Activated T-cell treated with anti-CD3 and anti-CD28 coated beads, Interleukin-2, amount 50 U/mL, for 48 hours (primary cell): ENCODE measurements around the gene NFKBIE.
"Not testable (repeated sequence)": the region's sequence is repeated elsewhere in the genome, so short reads cannot be mapped to it uniquely, and the experiment has no call there.

Source experiments
- DNase-seq, 2 experiments: peaks; one replicate each; pipeline ENCODE4 v3.0.0-alpha.2; 2020

The NFKBIE gene, protein sequence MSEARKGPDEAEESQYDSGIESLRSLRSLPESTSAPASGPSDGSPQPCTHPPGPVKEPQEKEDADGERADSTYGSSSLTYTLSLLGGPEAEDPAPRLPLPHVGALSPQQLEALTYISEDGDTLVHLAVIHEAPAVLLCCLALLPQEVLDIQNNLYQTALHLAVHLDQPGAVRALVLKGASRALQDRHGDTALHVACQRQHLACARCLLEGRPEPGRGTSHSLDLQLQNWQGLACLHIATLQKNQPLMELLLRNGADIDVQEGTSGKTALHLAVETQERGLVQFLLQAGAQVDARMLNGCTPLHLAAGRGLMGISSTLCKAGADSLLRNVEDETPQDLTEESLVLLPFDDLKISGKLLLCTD

DNA sequence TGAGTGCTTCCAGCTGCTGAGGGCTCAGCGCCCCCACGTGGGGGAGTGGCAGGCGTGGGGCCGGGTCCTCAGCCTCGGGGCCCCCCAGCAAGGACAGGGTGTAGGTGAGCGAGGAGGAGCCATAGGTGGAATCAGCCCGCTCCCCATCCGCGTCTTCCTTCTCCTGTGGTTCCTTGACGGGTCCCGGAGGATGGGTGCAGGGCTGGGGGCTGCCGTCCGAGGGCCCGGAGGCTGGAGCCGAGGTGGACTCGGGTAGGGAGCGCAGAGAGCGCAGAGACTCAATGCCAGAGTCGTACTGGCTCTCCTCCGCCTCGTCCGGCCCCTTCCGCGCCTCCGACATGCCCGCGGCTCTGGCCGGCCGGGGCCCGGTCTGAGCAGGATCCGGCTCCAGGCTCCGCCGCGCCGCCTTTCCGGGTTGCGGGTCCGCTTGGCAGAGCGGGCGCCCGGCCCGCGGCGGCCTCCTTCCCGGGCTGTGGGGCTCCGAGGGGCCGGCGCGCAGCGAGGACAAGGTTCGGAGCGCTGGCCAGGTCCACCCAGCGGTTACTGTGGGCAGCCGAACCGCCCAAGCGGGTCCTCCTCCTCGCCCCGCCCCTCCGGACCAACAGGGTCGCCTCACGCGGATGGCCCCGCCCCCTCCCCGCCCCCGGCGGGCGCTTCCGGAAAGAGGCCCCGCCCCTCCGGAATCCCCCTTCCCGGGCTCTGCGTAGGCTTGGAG, at the start of gene NFKBIE:
NFKBIE (minus strand) TSS at position 545 of the 715 bp plus-strand sequence; CDS start at position 340, 205 bp downstream.
- peak; percentile 98 to 99 for DNase-seq

DNA sequence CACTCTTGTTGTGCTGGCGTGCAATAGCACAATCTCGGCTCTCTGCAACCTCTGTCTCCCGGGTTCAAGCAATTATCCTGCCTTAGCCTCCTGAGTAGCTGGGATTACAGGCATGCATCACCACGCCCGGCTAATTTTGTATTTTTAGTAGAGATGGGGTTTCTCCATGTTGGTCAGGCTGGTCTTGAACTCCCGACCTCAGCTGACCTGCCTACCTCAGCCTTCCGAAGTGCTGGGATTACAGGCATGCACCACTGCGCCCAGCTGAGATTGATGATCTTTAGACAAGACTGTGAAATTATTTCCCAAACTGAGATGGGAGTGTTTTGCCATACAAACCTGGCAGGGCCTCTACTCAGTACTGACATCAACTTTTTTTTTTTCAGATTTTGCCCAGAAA, 49.3 kb upstream of the NFKBIE start:
- not testable (repeated sequence) for DNase-seq

DNA sequence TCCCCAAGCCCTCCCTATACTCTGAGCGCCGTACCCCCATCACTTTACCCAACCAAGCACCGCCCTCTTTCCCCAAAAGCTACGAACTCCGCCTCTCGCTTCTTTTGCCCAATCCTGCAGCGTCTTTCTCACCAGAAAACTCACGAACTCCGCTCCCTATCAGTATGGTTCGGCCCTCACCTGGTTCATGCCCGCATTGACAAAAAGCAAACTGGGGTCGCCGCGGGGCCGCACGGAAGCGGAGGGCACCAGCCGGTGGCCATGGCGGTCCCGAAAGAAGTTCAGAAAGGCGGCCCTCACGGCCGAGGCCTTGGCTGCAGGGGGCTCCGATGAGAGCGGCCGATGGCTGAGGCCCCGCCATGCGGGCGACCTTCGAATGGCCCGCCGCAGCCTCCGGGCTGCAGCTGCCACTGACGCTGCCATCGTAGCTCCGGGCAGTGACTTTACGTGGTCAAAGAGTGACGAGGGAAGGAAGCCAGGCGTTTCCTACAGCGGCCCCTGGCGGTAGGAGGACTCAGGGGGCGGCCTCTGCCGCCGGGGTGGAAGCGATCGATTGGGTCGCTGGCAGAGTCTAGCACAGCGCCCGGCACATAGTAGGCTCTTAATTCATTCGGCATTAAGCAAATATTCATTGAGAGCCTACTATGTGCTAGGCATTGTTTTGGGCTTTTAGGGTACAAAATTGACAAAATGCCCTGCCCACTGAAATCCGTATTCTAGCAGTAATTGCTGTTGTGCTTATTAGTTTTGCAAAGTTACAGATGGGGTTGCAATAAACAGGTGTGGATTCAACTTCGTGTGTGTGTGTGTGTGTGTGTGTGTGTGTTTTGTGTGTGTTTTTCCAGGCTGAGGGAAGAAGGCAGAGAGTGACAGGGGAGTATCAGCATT, 47.8 kb upstream of the NFKBIE start, which contains the start of gene AARS2:
AARS2 (minus strand) TSS at position 447 of the 888 bp plus-strand sequence; CDS start at position 423, 24 bp downstream.
- peak; percentile 97 to 98 for DNase-seq

DNA sequence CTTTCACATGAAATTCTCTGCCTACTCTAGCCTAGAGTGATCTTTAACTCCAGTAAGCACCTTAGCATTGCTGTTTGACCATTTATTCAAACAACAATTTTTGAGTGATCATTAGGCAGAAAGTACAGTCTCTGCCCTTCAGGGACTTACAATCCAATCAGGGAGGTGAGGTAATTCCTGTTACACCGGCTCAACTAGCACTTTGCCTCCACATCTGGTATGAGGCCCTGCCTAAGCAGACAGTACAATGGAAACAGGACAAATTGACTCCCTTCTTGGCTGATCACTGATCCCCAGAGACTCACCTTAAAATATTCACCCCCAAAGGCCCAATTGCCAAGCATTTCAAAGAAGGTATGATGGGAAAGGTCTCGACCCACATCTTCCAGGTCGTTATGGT, 46.4 kb upstream of the NFKBIE start:
- no peak for DNase-seq

DNA sequence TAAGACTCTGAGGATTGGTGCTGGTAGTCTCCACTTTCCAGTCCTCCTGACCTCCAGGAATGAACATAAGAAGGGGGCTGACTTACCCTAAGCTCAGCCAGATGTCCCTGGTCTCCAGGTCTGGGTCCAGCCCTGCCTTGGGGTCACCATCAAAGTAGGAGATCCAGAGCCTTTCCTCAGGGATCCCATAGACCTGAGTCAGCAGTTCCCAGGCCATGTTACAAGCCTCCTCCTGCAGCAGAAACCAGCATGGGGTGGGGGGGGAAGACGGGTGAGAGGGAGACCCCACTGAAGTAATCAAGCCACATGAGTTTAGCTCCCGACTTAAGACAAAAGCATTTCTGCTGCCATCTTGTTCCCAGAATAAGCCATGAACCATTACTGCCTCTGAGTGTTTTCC, 46.0 kb upstream of the NFKBIE start:
- no peak for DNase-seq

DNA sequence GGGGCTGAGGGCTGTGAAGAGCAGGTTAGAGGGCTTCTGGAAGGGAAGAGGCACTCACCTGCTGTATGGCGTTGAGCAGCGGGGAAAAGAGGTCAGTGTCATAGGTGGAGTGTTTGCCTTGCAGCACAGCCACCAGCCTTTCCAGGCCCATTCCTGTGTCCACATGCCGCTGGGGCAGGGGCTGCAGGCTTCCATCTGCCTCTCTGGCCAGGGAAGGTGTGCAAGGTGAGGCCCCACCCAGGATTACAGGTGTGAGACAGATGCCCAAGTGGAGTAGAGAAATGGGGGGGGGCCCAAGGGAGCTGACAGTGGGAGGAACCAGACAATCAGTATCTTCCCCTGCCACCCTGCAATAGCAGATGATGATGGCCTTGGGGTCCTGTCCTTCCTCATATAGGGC, 44.9 kb upstream of the NFKBIE start:
- DNase-seq: no peak

DNA sequence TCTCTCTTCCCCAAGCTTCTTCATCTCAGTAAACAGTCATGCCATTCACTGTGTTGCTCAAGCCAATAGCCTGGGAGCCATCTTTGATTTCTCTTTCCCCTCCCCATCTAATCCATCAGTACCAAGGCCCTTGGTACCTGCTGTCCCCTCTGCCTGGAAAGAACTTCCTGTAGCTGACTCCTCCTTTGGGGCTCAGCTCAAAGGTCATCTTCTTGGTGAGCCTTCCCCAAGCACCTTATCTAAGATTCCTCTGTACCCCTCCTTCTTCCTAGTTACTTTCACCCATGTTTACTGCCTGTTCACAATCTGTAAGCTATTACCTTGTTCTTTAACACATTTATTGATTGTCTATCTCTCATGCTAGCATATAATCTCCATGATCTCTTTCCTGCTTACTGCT, 44.3 kb upstream of the NFKBIE start:
- DNase-seq: no peak

DNA sequence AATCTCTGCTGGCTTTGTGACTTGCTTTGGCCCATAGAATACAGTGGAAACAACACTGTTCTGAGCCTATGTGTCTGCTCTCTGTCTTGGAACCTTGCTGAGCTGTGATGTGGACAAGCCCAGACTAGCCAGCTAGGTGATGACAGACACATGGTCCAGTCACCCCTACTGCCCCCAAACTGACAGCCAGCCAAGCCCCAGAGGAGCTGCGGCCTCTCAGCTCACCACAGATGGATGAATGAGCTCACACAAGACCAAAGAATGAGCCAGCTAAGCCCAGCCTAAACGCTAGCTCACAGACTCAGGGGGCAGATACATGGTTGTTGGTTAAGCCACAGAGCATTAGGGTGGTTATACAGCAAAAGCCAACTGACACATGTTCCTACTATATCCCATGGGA, 43.7 kb upstream of the NFKBIE start:
- DNase-seq: no peak

DNA sequence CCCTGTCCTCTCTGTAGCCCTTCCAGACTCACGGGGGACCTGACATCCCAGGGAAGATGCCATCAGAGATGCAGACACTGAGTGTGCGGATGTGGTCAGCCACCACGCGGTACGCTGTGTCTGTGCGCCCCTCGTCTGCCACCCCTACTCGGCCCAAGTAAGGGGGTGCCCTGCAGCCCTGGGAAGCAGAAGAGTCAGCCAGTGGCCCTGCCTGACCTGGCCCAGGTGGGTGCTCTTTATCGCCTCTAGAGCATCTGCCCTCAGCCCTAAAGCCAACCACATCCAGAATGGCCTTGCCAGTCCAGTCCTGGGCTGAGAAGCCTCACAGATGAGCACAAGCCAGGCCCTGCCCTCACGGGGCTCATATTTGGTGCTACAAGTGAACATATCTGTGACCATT, 41.9 kb upstream of the NFKBIE start:
- DNase-seq: no peak

DNA sequence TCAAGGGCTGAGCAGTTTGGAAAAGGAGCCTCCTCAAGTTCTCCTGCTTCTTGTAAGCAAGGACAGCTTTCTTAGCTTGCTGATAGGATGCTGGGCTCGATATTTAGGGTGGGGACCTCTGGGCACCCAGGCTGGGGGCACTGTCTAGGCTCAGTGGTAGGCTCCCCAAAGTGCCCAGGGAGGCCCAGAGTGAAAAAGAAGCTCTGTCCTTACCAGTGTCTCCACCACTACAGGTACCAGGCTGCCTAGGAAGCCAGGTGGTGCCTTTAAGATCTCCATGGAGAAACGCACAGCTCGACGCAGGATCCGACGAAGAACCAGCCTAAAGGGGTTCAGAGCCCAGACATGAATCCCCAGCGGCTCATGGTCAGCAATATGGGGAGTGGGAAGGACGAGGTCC, 41.4 kb upstream of the NFKBIE start:
- no peak for DNase-seq

DNA sequence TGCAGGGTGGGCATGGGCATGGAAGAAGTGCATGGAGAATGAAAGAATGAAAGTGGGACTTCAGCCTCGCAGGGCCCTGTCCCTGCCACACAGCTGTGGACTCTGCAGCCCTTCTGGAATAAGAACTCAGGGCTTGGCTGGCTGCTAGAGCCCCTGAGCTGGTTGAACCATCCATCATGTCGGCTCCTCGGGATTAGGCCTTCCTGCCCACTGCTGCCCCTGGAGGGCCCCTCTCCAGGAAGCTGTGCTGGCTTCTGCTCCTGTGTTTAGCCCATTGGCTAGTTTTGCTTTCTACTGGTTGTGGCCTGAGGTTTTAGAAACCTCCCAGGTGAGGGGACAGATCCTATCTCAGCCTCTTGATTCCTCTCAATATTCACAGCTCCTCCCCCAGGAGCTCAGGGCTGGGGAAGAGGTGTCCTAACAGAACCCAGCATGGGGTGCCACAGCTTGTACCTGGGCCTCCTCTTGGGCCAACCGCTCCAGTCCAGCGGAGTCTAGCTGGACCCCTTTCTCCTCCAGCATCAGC, 39.9 kb upstream of the NFKBIE start:
- no peak for DNase-seq

DNA sequence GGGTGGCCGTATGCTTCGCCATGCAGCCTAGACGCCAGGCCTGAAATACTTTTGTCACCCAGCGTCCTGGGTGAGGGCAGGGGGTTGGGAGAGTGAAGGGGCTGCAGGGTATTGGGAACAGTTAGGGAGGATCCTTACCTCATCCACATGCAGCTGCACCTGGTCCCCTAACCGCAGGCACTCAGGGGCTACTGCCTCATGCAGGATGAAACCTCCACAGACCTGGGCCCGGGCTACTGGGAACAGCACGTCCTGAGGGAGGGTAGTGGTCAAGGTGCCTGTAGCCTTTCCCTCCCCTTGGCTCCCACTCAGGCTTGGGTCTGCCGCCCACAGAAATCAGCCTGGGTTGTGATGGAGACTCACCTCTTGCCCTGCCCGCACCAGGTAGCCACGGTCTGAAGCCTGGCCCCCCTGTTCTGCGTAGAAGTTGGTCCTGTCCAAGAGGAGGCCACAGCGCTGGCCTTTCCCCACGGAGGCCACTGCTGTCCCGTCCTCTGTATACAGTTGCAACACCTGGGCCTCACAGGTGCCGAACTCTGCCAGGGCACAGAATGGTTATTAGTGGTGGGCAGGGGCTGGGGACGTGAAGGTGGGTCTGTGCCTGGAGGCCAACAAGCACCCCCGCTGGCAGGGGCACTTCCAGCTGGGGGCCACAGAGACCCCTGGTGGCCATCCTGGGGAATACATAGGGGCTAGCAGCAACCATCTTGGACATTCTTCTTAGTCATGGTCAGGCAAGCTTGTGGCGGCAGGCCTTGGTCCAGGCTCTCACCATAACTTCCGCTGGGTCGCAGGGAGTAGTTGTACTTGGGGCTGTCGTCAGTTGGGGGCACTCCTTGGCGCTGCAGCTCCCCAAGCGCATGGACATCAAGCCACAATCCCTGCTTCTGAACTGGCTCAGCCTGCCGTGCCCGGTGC, 39.2 kb upstream of the NFKBIE start:
- peak; percentile 50 to 60 for DNase-seq

DNA sequence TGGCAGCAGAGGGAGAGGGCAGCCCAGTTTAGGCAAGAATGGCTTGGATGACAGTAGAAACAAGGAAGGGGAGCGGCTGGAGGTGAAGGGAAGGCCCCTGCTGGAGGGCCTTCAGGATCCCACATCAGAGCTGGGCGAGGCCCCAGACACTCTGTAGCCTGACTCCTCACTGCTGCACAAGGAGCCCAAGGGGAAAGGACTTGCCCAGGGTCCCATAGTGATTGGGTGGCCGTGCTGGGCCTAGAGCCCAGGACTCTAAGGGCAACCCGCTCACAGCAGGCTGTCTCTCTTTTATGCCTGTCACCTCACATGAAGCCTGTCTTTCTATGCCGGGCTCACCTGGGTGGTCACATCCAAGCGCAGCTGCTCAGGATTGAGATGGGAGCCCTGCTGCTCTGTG, 38.5 kb upstream of the NFKBIE start:
- no peak for DNase-seq

DNA sequence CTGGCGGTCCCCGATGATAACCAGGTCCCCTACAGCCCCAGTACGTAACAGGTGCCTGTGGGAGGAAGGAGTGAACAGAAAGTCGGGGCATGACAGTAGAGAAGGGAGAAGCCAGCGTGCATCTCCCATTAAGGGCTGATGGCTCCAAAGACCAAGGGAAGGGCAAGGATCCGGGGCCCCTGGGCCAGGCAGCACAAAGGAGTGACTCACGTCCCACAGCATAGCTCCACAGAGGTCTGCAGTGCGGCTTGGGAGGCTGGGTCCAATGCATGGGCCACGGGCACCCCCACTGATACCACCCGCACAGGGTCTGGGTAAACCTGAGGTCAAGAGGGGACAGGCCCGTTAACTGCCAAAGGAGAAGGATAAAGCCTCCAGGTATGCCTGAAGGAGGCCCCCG, 37.5 kb upstream of the NFKBIE start:
- no peak for DNase-seq

DNA sequence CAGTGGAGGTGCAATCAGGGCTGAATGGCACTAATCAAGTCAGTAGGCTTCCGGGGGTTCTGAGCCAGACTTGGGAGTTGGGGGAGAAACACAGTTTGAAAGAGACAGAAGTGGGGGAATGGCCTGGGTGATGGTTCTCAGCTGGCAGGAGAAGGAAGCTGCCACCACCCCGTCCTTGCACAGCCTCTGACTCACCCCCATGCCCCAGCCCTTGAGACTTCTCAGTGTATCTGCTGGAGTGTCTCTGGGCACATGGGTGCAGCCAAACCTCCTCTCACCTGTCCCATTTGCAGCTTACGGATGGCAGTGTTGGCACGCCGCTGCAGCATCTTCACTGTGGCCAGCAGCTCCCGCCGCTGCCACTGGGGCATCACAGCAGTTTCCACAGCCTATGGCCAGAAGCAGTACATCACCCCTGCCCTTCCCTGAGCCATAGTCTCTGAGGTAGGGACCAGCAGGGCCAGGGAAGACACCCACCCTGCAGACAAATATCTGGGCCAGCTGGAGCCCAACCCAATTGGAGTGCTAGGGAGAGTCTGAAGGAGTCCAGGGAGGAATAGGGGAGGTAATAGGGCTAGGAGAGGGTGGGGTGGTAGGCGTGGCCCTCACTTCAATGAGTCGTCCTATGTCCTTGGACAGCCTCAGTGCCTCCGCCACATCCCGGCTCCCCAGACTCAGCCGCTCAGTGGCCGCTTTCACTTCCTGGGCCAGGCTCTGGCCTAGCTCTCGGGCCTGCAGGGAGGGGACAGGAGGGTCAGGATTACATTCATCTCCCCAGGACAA, 36.6 kb upstream of the NFKBIE start:
- no peak for DNase-seq

DNA sequence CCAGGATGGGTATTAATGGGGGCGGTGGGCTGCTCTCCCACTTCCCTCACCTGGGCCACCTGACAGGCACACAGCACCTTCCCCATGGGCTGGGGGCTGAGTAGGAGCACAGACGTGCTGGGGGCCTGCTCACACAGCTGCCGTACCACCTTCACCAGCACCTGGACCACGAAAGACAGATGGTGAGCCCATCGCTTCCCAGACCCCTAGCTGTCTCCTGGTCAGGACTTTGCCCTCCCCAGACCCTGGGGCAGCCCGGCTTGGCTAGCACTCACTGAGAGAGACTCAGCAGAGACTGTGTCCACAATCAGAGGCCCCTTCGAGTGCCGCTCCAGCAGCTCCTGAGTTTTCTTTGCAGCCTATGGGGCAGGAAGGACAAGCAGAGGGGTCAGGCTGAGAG, 35.8 kb upstream of the NFKBIE start:
- no peak for DNase-seq

DNA sequence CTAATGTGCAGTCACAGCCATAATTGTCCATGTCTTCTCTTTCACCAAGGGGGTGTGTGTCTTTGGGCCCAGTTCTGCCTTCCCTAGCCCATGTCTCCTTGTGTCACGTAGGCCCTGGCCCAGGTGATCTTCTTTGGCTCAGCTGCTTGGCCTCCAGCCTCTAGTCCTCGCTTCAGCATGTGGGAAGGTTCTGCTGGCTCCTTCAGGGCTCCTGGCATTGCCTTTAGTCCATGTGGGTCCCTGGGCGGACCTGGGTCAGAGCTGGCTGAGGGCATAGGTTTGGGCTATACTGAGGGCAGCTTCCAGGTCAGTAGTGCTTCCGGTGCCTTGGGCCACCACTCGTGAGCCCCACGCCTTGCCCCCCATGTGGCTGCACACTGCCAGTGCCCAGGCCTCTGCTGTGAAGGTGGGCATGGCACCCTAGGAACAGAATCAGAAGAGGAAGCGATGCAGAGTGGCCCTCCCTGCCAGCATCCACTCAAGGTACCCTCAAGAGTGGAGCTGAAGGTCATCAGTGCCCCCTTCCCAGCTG, 35.0 kb upstream of the NFKBIE start:
- no peak for DNase-seq

DNA sequence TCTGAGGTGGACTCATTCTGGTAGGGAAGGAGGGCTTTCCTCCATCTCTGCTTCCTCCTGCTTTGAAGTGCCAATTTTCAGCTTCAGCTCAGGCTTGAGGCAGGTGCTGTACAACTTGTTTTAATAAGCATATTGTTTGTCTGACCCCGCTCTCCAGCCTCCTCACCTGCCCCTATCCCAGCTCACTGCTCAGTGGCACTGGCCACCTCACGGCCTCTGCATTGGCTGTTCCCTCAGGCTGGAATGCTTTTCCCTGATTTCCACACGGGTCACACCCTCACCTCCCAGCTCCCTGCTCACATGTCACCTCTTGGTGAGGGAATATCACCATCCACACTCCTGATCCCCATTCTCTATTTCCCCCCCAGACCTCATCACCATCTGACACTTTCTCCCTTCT, 33.5 kb upstream of the NFKBIE start:
- no peak for DNase-seq

DNA sequence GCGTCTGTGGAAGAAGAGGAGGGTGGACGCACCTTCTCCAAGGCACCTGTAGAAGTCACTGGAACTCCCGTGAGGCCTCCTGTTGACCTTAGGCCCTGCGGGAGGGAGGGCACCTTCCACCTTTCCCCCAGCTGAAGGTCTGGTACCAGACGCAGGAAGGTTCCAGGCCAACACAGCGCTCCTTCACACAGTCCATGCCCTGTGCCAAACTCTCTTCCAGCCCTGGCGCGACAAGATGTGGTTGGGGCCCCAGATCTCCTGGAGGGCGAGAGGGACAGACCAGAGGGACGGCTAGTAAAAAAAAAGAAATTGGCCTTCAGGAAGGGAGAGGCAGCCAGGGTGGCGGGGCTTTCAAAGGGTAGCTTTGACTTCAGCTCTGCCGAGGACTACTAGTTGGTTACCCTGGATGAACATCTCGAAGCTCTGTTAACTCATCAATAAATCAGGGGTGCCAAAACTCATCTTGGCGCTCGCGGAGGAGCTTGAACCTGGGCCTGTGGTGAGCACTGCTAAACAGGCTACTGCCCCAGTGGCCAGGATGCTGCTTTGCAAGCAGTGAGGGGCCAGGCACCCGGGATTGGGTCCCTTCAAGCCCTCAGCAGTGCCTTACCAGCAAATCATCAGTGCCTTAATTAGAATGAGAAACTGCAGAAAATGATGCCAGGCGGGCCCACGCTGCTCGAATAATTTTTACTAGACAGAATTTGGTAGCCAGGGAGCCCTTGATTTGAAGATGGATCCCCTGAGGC, 32.9 kb upstream of the NFKBIE start:
- DNase-seq: no peak
